Brain microvascular endothelial cell (primary cell): ENCODE measurements around the gene DCLRE1B.

Source experiments
- DNase-seq: peaks from one replicate; pipeline ENCODE4 v3.0.0-alpha.2; 2020
- H3K27ac ChIP-seq: fragments of 250-450 bp; sonication (Bioruptor Pico); 2 replicates; pipeline ENCODE4 v1.5.1; 2020; ENCODE audit warnings: mild to moderate bottlenecking, moderate library complexity
- H3K27me3 ChIP-seq: fragments of 250-450 bp; sonication (Bioruptor Pico); replicated peaks from 2 replicates; pipeline ENCODE4 v1.5.1; 2020; ENCODE audit warnings: mild to moderate bottlenecking
- H3K36me3 ChIP-seq: fragments of 250-450 bp; sonication (Bioruptor Pico); replicated peaks from 2 replicates; pipeline ENCODE4 v1.5.1; 2020; ENCODE audit warnings: mild to moderate bottlenecking
- H3K4me3 ChIP-seq: 2 replicates; pipeline ENCODE4 v1.5.1; 2011; ENCODE audit warnings: low read depth, mild to moderate bottlenecking, control low read depth, low read length, moderate library complexity
- in situ Hi-C: cut with HindIII; loops from 2 replicates; pipeline ENCODE4 v1.10.0; 2017; ENCODE audit warnings: low sequenced_read_pairs, low pct_ligation_motif_present
- TF ChIP-seq, protein P1 (sequence below): IDR thresholded peaks from 2 replicates; pipeline ENCODE4 v1.5.1; 2011; ENCODE audit warnings: low read depth, mild to moderate bottlenecking, moderate library complexity, low read length, control low read depth, inconsistent platforms; ENCODE audit errors: missing control alignments

Gene DCLRE1B

DNA sequence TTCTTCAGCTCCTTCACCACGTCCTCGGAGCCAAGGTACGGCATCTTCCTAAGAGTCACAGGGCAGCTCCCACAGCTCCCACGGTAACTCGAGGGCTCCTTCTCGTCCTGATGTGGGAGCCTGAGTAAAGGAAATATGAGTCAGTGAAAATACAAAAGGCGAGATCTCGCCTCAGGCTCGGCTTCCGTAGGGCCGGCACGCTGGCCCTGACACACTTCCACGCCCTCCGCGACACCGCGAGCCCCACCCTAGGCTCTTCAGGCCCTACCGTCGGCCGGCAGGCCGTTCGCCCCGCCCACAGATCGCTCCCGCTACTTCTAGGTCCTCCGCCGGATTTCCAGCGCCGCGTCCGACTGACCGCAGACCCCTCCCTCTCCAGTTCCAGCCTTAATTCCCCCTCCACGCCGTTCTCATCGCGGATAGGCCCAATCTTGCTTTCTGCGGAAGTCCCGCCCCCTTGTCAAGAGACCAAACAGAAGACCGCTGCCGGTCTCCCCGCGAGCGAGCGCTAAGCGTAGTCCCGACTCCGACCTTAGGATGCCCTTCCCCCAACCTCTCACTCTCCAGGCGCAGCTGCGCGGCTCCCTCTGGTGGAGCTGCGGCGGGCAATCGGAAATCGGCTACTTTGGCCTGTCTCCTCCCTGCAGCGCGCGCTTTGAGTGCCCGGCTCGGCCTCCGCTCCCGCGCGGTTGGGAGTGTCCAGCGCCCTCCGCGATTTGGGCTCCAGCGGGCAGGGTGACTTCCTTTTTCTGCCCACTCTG is at the start of gene DCLRE1B, which contains the start of gene AP4B1:
TSS of gene DCLRE1B (plus strand) at position 653 of the 761 bp plus-strand sequence. CDS start 261 bp downstream, outside the sequence.
TSS of gene AP4B1 (minus strand) at position 126 of the 761 bp plus-strand sequence. CDS start at position 44, 82 bp downstream.
- H3K4me3 ChIP-seq: peak within 1 kb of the TSS; percentile 95
- in situ Hi-C loops: no loop called here
- H3K36me3 ChIP-seq: peaks cover 6% of the 10 kb centered on the region
- H3K27me3 ChIP-seq: no peaks in the 10 kb centered on the region
- TF ChIP-seq, protein P1, sequence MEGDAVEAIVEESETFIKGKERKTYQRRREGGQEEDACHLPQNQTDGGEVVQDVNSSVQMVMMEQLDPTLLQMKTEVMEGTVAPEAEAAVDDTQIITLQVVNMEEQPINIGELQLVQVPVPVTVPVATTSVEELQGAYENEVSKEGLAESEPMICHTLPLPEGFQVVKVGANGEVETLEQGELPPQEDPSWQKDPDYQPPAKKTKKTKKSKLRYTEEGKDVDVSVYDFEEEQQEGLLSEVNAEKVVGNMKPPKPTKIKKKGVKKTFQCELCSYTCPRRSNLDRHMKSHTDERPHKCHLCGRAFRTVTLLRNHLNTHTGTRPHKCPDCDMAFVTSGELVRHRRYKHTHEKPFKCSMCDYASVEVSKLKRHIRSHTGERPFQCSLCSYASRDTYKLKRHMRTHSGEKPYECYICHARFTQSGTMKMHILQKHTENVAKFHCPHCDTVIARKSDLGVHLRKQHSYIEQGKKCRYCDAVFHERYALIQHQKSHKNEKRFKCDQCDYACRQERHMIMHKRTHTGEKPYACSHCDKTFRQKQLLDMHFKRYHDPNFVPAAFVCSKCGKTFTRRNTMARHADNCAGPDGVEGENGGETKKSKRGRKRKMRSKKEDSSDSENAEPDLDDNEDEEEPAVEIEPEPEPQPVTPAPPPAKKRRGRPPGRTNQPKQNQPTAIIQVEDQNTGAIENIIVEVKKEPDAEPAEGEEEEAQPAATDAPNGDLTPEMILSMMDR: peak; percentile 84
- H3K27ac ChIP-seq: peak within 1 kb of the TSS; percentile 78
- peak; percentile 100 for DNase-seq

DNA sequence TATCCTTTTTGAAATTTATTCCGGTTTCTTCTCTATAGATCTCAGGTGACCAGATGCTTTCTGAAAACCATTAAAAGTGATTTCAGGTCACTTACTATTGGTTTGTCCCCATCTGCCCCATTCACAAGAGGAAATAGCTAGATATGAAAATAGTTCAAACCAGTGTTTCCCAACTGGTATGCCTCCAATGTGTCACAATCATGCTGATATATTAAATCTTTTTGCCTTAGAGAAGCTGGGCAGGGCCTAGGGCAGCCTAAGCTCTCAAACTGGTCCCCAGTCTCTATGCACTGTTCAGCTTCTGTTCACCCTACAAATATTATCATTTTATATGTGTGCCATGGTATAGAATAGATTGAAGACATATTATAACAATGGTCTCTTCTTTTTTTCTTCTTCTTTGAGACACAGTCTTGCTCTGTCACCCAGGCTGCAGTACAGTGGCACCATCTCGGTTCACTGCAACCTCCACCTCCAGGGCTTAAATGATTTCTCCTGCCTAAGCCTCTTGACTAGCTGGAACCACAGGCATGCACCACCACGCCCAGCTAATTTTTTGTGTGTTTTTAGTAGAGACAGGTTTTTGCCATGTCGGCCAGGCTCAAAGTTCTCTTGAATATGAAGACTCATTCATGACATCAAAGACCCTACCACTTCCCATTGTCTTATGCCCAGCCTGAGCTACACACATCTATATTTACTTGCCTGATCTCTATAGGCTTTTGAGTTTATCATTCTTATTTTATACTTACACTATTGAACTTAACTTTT is 49.3 kb upstream of the DCLRE1B start:
- no peak overlapping the region for H3K27ac ChIP-seq
- in situ Hi-C loops: no loop called here
- TF ChIP-seq, protein P1: no peak
- no peaks in the 10 kb centered on the region for H3K36me3 ChIP-seq
- H3K4me3 ChIP-seq: no peak overlapping the region
- H3K27me3 ChIP-seq: no peaks in the 10 kb centered on the region
- DNase-seq: no peak

DNA sequence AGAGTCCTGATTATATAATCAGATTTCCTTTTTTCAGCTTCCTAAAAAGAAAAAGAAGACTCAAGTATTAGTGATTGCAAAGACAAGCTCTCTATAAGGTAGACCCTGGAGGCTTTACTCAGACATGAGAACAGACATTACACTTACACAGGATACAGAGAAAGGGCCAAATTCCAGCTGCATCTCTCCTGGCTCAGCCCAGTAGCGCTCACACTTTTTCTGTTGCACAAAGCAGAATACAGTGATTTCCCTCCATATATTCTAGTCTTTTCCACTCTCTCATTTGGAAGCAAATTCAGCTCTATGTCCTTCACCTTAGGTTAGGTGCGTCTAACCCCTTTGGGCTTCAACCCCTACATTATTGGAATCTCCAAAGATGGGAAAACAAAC is 48.7 kb upstream of the DCLRE1B start:
- TF ChIP-seq, protein P1: no peak
- no peak for DNase-seq
- no peak overlapping the region for H3K27ac ChIP-seq
- H3K36me3 ChIP-seq: no peaks in the 10 kb centered on the region
- no peak overlapping the region for H3K4me3 ChIP-seq
- in situ Hi-C loops: no loop called here
- H3K27me3 ChIP-seq: no peaks in the 10 kb centered on the region

DNA sequence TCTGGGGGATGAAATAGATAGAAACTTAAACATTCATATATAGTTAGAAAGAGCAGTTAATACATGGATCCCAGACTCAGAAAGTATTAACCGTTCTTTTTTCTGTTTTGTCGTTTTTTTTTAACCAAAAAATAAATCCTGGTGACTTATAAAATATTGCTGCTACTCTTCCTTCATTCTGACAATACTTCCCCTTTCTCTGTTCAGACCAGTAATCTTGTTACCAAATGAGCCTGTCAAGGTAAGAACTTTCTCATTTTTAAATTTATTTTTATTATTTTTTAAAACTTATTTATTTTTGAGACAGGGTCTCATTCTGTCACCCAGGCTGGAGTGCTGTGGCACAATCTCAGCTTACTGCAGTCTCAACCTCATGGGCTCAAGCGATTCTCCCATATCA is 47.4 kb upstream of the DCLRE1B start:
- Histone ChIP-seq H3K27ac (no peak overlapping the region), H3K36me3 (no peaks in the 10 kb centered on the region), H3K4me3 (no peak overlapping the region), H3K27me3 (no peaks in the 10 kb centered on the region)
- TF ChIP-seq, protein P1: no peak
- in situ Hi-C loops: no loop called here
- DNase-seq: no peak

DNA sequence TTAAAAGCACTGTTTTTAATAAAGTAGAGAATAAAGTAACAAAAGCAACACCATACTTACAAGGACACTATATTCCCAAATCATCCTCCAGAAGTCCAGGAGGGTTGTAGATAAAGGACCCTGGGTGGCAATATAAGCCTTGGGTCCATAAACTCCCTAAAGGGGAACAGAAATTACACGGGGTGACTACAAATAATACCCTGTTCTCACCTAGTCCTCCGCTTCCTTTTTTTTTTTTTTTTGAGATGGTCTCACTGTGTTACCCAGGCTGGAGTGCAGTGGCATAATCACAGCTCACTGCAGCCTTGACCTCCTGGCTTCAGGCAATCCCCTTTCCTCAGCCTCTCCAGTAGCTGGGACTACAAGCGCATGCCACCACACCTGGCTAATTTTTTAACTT is 46.7 kb upstream of the DCLRE1B start:
- no peak for DNase-seq
- Histone ChIP-seq H3K4me3 (no peak overlapping the region), H3K27me3 (no peaks in the 10 kb centered on the region), H3K27ac (no peak overlapping the region), H3K36me3 (no peaks in the 10 kb centered on the region)
- in situ Hi-C loops: no loop called here
- TF ChIP-seq, protein P1: no peak
